EH (cell line): ENCODE data around the gene NPIPA7.
"Not testable (repeated sequence)": the region's sequence is repeated elsewhere in the genome, so short reads cannot be mapped to it uniquely, and the experiment has no call there.

Experiments used
- DNase-seq: peaks from one replicate; pipeline ENCODE4 v3.0.0-alpha.2; 2015; ENCODE audit warnings: low read depth

The NPIPA7 gene

GRCh38 chr16:16417914-16418544 lies 39.1 kb downstream of the NPIPA7 start:
- not testable (repeated sequence) for DNase-seq

GRCh38 chr16:16420515-16420914 lies 41.6 kb downstream of the NPIPA7 start:
- DNase-seq, result not testable (repeated sequence)

- DNase-seq, result not testable (repeated sequence)
These were observed 46.2 kb downstream of the NPIPA7 start for GRCh38 chr16:16425146-16425545.

GRCh38 chr16:16431135-16431534 lies 52.2 kb downstream of the NPIPA7 start:
- DNase-seq, result not testable (repeated sequence)

GRCh38 chr16:16434711-16435110 lies 55.8 kb downstream of the NPIPA7 start:
- not testable (repeated sequence) for DNase-seq

- DNase-seq, result not testable (repeated sequence)
These were observed 62.5 kb downstream of the NPIPA7 start for GRCh38 chr16:16441401-16441800.
